ENCODE results near the gene GLI3.

GLI3 gene

DNA sequence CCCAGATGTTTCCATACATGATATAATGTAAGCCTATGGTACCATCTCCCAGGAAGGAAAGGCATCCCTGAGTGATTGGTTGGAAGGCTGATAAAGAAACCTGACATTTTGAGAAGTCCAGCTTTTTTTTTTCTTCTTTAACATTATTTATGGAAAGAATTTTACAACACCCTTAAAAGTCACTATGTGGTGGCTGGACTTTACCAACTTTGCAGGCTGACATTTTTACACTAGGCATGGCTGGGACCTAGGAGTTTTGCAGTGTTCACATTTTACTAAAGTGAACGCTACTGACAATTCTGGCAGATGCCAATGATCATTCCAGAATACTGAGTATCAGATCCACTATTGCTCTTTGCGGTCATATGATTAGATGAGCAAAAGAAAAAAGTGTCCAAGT, 239.9 kb downstream of the GLI3 start:
- DNase-seq (ENCODE audit: insufficient read length) (no peak), FAIRE-seq (no peak)
- no peak for TF ChIP-seq POLR2AphosphoS5 (IDR thresholded peaks at IDR 0.05; ENCODE audit: low read depth, low read length)
- TF ChIP-seq POLR2A (IDR thresholded peaks at IDR 0.05; ENCODE audit: low read depth, low read length) = no peak
- TF ChIP-seq TAF1 (IDR thresholded peaks at IDR 0.05; ENCODE audit: borderline replicate concordance, low read depth, low read length) = no peak

- TF ChIP-seq TAF1 (IDR thresholded peaks at IDR 0.05; ENCODE audit: borderline replicate concordance, low read depth, low read length) (no peak), POLR2AphosphoS5 (IDR thresholded peaks at IDR 0.05; ENCODE audit: low read depth, low read length) (no peak), POLR2A (IDR thresholded peaks at IDR 0.05; ENCODE audit: low read depth, low read length) (no peak)
- DNase-seq (ENCODE audit: insufficient read length) (no peak), FAIRE-seq (no peak)
Measured at GRCh38 chr7:41996381-41997035, 240.5 kb downstream of the GLI3 start.

- TF ChIP-seq POLR2A (IDR thresholded peaks at IDR 0.05; ENCODE audit: low read depth, low read length) (no peak), TAF1 (IDR thresholded peaks at IDR 0.05; ENCODE audit: borderline replicate concordance, low read depth, low read length) (no peak)
- no peak for FAIRE-seq
- no peak for DNase-seq (ENCODE audit: insufficient read length)
Measured at GRCh38 chr7:41995632-41996271, 241.3 kb downstream of the GLI3 start.

- FAIRE-seq (no peak), DNase-seq (ENCODE audit: insufficient read length) (no peak)
- no peak for TF ChIP-seq POLR2AphosphoS5 (IDR thresholded peaks at IDR 0.05; ENCODE audit: low read depth, low read length)
- TF ChIP-seq POLR2A (IDR thresholded peaks at IDR 0.05; ENCODE audit: low read depth, low read length) = no peak
Measured at GRCh38 chr7:41994746-41995110, 242.3 kb downstream of the GLI3 start.

GRCh38 chr7:41994036-41994745, 242.8 kb downstream of the GLI3 start:
- FAIRE-seq (no peak), DNase-seq (ENCODE audit: insufficient read length) (no peak)
- TF ChIP-seq TAF1 (IDR thresholded peaks at IDR 0.05; ENCODE audit: borderline replicate concordance, low read depth, low read length) = no peak
- no peak for TF ChIP-seq POLR2AphosphoS5 (IDR thresholded peaks at IDR 0.05; ENCODE audit: low read depth, low read length)
- TF ChIP-seq POLR2A (IDR thresholded peaks at IDR 0.05; ENCODE audit: low read depth, low read length) = no peak

DNA sequence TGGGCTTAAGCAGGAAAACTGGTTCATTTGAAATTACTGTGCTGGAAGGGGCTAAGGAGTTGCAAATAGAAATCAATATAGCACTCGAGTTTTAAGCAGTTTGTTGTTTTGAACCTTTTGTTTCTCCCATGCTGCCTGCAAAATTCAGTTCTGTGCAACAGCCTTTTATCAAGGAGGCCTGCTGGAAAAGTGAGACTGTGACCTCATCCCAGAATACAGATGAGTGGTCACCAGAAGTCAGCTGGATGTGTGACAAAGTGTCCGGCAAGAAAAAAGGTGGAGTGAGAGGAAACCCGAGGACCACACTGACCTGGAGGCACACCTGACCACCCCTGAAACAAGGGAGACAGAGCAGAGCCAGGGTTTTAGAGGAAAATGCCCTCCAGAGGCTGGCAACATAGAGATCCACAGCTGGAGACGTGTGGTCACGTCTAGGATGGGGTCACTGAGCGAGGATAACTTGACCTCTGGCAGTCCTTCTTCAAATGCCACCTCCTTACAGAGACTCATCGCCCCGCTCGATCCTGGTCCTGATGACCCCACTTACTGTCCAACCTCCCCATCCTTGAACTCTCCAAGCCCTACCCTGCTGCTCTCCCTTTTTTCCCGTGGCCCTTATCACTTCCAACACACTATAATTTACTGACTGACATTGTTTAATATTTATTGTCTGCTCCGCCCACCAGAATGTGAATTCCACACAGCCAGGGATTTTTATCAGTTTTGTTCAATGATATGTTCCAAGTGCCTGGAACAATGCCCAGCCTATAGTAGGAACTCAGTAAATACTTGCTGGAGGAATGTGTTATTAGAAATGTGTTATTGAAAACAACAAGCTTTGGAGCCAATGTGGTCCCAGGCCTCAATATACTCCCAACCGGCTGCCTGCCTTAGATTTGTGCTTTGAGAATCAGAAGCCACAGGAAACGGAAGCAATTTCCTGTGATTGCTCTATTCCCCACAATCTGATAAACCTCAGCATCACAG, 243.8 kb downstream of the GLI3 start:
- TF ChIP-seq POLR2A (IDR thresholded peaks at IDR 0.05; ENCODE audit: low read depth, low read length) (no peak), POLR2AphosphoS5 (IDR thresholded peaks at IDR 0.05; ENCODE audit: low read depth, low read length) (no peak), TAF1 (IDR thresholded peaks at IDR 0.05; ENCODE audit: borderline replicate concordance, low read depth, low read length) (no peak)
- FAIRE-seq (no peak), DNase-seq (ENCODE audit: insufficient read length) (no peak)

GRCh38 chr7:41984888-41985287, 252.1 kb downstream of the GLI3 start:
- DNase-seq (ENCODE audit: insufficient read length) = no peak
- no peak for FAIRE-seq
- TF ChIP-seq POLR2AphosphoS5 (IDR thresholded peaks at IDR 0.05; ENCODE audit: low read depth, low read length) (no peak), TAF1 (IDR thresholded peaks at IDR 0.05; ENCODE audit: borderline replicate concordance, low read depth, low read length) (no peak), POLR2A (IDR thresholded peaks at IDR 0.05; ENCODE audit: low read depth, low read length) (no peak)

GRCh38 chr7:41981046-41982040, 255.7 kb downstream of the GLI3 start:
- DNase-seq (ENCODE audit: insufficient read length) = no peak
- FAIRE-seq = no peak
- TF ChIP-seq POLR2AphosphoS5 (IDR thresholded peaks at IDR 0.05; ENCODE audit: low read depth, low read length) = no peak
- TF ChIP-seq TAF1 (IDR thresholded peaks at IDR 0.05; ENCODE audit: borderline replicate concordance, low read depth, low read length) = no peak
- TF ChIP-seq POLR2A (IDR thresholded peaks at IDR 0.05; ENCODE audit: low read depth, low read length) = no peak

- DNase-seq (ENCODE audit: insufficient read length) (no peak), FAIRE-seq (no peak)
- TF ChIP-seq TAF1 (IDR thresholded peaks at IDR 0.05; ENCODE audit: borderline replicate concordance, low read depth, low read length) = no peak
- no peak for TF ChIP-seq POLR2AphosphoS5 (IDR thresholded peaks at IDR 0.05; ENCODE audit: low read depth, low read length)
- no peak for TF ChIP-seq POLR2A (IDR thresholded peaks at IDR 0.05; ENCODE audit: low read depth, low read length)
Measured at GRCh38 chr7:41979834-41980307, 257.1 kb downstream of the GLI3 start.

DNA sequence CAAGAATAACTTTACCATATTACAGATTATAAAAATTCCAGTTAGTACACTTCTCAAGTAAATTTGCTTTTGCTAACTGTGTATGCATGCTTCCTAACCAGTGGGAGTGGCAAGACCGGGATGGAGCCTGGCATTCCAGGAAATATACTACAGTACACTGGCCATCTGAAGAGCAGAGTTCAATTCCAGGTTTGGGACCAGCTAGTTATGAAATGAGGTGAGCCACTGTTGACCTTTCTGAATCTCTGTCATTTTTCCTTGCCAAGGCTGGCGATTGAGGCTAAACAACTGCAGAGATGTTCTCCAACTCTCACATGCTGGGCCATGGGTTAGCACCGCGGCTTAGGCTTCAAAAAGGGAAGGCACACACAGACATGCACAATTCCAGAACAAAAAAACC, 258.2 kb downstream of the GLI3 start:
- FAIRE-seq (no peak), DNase-seq (ENCODE audit: insufficient read length) (no peak)
- TF ChIP-seq POLR2A (IDR thresholded peaks at IDR 0.05; ENCODE audit: low read depth, low read length) (no peak), TAF1 (IDR thresholded peaks at IDR 0.05; ENCODE audit: borderline replicate concordance, low read depth, low read length) (no peak), POLR2AphosphoS5 (IDR thresholded peaks at IDR 0.05; ENCODE audit: low read depth, low read length) (no peak)

Data from GM12892 (cell line).